Endometrium (tissue), 2 donors: ENCODE results near the gene UQCRQ.

Experiments
- FAIRE-seq: peaks from 2 replicates; lab custom pipeline; 2012; peaks lifted over from hg19 to GRCh38; lab: Jason Lieb, UNC
- donor health status: control.
- donor health status: control.

UQCRQ gene

GRCh38 chr5:132866342-132867045 is at the start of gene UQCRQ, which contains the start of gene GDF9:
UQCRQ (plus strand) TSS chr5:132866642; CDS start chr5:132866882, 240 bp downstream.
GDF9 (minus strand) TSS chr5:132866469; CDS start chr5:132864533, 1,936 bp downstream.
- FAIRE-seq = peak; percentile 97

GRCh38 chr5:132817011-132817410 is 49.4 kb upstream of the UQCRQ start:
- no peak for FAIRE-seq

GRCh38 chr5:132819468-132819867 is 47.0 kb upstream of the UQCRQ start:
- FAIRE-seq = no peak

GRCh38 chr5:132820162-132820754 is 46.2 kb upstream of the UQCRQ start:
- FAIRE-seq = peak; percentile 29

GRCh38 chr5:132821350-132821749 is 45.1 kb upstream of the UQCRQ start:
- no peak for FAIRE-seq

- FAIRE-seq = no peak
Measured at GRCh38 chr5:132821791-132822190, 44.7 kb upstream of the UQCRQ start.

GRCh38 chr5:132822650-132823480 is 43.6 kb upstream of the UQCRQ start:
- no peak for FAIRE-seq

GRCh38 chr5:132823481-132824050 is 42.9 kb upstream of the UQCRQ start:
- no peak for FAIRE-seq

- FAIRE-seq = no peak
Measured at GRCh38 chr5:132824426-132824825, 42.0 kb upstream of the UQCRQ start.

- no peak for FAIRE-seq
Measured at GRCh38 chr5:132825033-132825833, 41.2 kb upstream of the UQCRQ start.

GRCh38 chr5:132825834-132826391 is 40.5 kb upstream of the UQCRQ start:
- no peak for FAIRE-seq

GRCh38 chr5:132826424-132827082 is 39.9 kb upstream of the UQCRQ start:
- no peak for FAIRE-seq

- FAIRE-seq = no peak
Measured at GRCh38 chr5:132827943-132828673, 38.3 kb upstream of the UQCRQ start.

GRCh38 chr5:132828846-132829494 is 37.5 kb upstream of the UQCRQ start:
- no peak for FAIRE-seq

GRCh38 chr5:132829742-132830435 is 36.6 kb upstream of the UQCRQ start:
- no peak for FAIRE-seq

GRCh38 chr5:132830436-132831094 is 35.9 kb upstream of the UQCRQ start, which contains the start of gene SHROOM1:
SHROOM1 (minus strand) TSS chr5:132830647; CDS start chr5:132826140, 4,507 bp downstream.
- FAIRE-seq = no peak

- no peak for FAIRE-seq
Measured at GRCh38 chr5:132831095-132831860, 35.2 kb upstream of the UQCRQ start.
